Heart left ventricle (tissue), 16 donors: Measurements from ENCODE around the gene LGALS13. TPM values are rescaled to one million over a fixed set of nuclear protein-coding genes. Genes with fewer than 3 reads are reported as not detected.

Experiments used
- ATAC-seq, 4 donors: fragments of 200-7000 bp; cut with Tn5 transposase; one replicate each; pipeline ENCODE4 v1.9.1; 2020 to 2022; ENCODE audit warnings: moderate library complexity in 4 of 4, mild to moderate bottlenecking in 3 of 4, moderate number of reproducible peaks in 1 of 4
- DNase-seq, 5 donors: peaks; one replicate each; pipeline ENCODE4 v3.0.0-alpha.2; 2020
- H3K27ac ChIP-seq, 12 donors: fragments of 200-600 bp; sonication (generic) in 4 of 12; one replicate each; pipeline versions ENCODE4 v1.5.0 to v1.8.0; 2016 to 2022; ENCODE audit warnings: mild to moderate bottlenecking in 2 of 12
- H3K27me3 ChIP-seq, 9 donors: fragments of 200-600 bp; sonication (generic) in 2 of 9; one replicate each; pipeline versions ENCODE4 v1.5.1 to v1.8.0; 2016 to 2022; ENCODE audit warnings: mild to moderate bottlenecking in 3 of 9
- H3K36me3 ChIP-seq, 9 donors: fragments of 200-600 bp; sonication (generic) in 2 of 9; one replicate each; pipeline versions ENCODE4 v1.5.0 to v1.8.0; 2018 to 2022; ENCODE audit warnings: mild to moderate bottlenecking in 2 of 9
- H3K4me1 ChIP-seq, 12 donors: fragments of 200-600 bp; sonication (generic) in 4 of 12; one replicate each; pipeline versions ENCODE4 v1.5.0 to v1.8.0; 2016 to 2022; ENCODE audit warnings: mild to moderate bottlenecking in 3 of 12
- H3K4me3 ChIP-seq, 12 donors: fragments of 200-600 bp; sonication (generic) in 4 of 12; one replicate each; pipeline versions ENCODE4 v1.5.0 to v1.8.0; 2017 to 2022; ENCODE audit warnings: mild to moderate bottlenecking in 9 of 12, moderate library complexity in 4 of 12
- H3K9me3 ChIP-seq, 12 donors: fragments of 200-600 bp; sonication (generic) in 4 of 12; one replicate each; pipeline versions ENCODE4 v1.5.0 to v1.8.0; 2016 to 2022; ENCODE audit warnings: mild to moderate bottlenecking in 1 of 12
- POLR2A ChIP-seq, 2 donors: fragments of 450-650 bp; IDR thresholded peaks; one replicate each; pipeline ENCODE4 v1.6.1; 2017; ENCODE audit warnings: antibody characterized with exemption in 2 of 2, mild to moderate bottlenecking in 2 of 2, moderate library complexity in 2 of 2
- WGBS, 4 donors: extraction: QIAGEN DNeasy Blood & Tissue Kit in 2 of 4; methylation state at CpG; one replicate each; pipeline versions ENCODE4 v1.1.5 to v1.1.7; 2013 to 2018; 5-methylcytosine and 5-hydroxymethylcytosine counted together
- intact Hi-C, 10 donors: fragments of 100-400 bp; cut with DNase I; formaldehyde crosslinking; loops; one replicate each; pipeline versions ENCODE4 v1.11.1 to v1.14.2; 2022
- polyA plus RNA-seq, 2 donors: library from polyadenylated mRNA; stranded (reverse); fragments of 200-250 nt; gene quantifications; one replicate each; pipeline ENCODE4 v1.2.3, GENCODE V29; 2013
- total RNA-seq, 9 donors: library from RNA; depleted of rRNA in 2 of 9; stranded (reverse); fragments of >200 nt in 2 of 9; fragmentation: NEBNext Ultra II Directional in 3 of 9; extraction: Animal tissue kit (Norgen Biotek cat#: 25700) in 3 of 9; gene quantifications; one replicate each; pipeline versions ENCODE4 v1.1.0 to v1.2.4, GENCODE V29; 2016 to 2023
- TF ChIP-seq, protein P1 (sequence below), 12 donors: fragments of 200-600 bp; sonication (generic) in 4 of 12; IDR thresholded peaks; one replicate each; pipeline versions ENCODE4 v1.5.0 to v1.8.0; 2018 to 2022; ENCODE audit warnings: antibody characterized with exemption in 12 of 12, mild to moderate bottlenecking in 5 of 12
- donor health status: ischemic (EF 13 %, LVEDD 7.1; RV severe dilation, severe dysfunction).
- donor health status: healthy with polysubstance abuse.
- donor health status: DM: no; HTN: yes; CAD: no.
- donor health status: DM: no; HTN: no; CAD: no.
- donor health status: ischemic (EF 25% LVEDD 6.9; RV normal size, moderate dysfunction).
- donor health status: ischemic (EF 25% LVEDD 5.7; RV mildly dilated, moderate dysfunction).
- donor health status: healthy.
- donor health status: DM: yes; HTN: yes; CAD: no.
- donor health status: ischemic (EF 35%, LVEDD 5.7; RV mildly dilated, moderate dysfunction).
- donor health status: nonischemic (EF 11% LVEDD 7.7; RV severe dilation, severe dysfunction).
- donor health status: DM: yes; HTN: yes; CAD: no.
- donor health status: PGD.
- donor health status: ischemic (EF 29% LVEDD 5.4; RV normal size, mild dysfunction).
- donor health status: nonischemic (EF 23%, LVEDD 6.1; RV moderate dilation, normal function).

LGALS13 gene
- total and polyA plus RNA-seq, 11 donors: not detected

DNA sequence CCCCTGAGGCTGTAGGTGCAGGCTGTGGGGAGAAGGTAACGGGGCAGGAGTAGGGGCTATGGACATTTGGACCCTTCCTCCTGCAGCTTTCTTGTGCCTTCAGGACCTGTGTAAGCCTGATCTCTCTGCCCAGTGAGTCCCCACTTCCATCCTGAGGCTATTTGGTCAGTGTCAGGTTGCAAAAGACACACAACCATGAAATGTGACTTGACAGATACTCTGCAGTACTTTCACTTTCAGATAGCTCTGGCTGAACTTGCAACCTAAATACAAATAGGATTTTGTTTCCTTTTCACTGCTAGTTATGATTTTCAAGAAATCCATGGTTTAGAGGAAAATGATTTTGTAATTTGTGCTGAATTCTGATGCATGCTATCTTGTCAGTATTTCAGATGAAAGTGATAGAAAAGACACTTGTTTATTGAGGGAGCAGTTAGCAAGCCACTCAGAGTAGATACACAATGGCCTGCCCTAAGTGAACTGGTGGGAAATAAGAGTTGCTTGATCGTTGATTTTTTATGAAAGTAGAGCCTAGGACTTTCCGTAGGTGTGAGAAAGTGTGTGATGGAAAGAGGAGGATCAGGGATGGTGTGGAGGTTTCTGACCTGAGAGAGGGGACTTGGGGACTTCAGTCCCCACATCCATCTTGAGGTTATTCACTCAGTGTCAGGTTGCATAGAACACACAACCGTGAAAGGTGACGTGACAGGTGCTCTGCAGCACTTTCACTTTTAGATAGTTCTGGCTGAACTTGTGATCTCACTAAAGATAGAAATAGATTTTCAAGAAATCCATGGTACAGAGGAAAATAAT lies 44.3 kb upstream of the LGALS13 start:
- no peaks in the 10 kb centered on the region for H3K9me3 ChIP-seq
- peaks cover 0 to 41% (median 0%) of the 10 kb centered on the region in 12 donors for H3K4me1 ChIP-seq
- WGBS, 4 donors: 69 to 74% (median 73%) methylated on average over 5 of the region's 5 CpGs
- peaks cover 0 to 3% (median 0%) of the 10 kb centered on the region in 9 donors for H3K27me3 ChIP-seq
- no peaks in the 10 kb centered on the region for H3K36me3 ChIP-seq
- intact Hi-C loops: loop anchor here in 6 of 10 donors (5.0 to 10.0 kb wide), 4 partner anchors 114 to 407 kb away; partner anchors contain the start of gene FBL (in 3 of the 6)
- TF ChIP-seq, protein P1, sequence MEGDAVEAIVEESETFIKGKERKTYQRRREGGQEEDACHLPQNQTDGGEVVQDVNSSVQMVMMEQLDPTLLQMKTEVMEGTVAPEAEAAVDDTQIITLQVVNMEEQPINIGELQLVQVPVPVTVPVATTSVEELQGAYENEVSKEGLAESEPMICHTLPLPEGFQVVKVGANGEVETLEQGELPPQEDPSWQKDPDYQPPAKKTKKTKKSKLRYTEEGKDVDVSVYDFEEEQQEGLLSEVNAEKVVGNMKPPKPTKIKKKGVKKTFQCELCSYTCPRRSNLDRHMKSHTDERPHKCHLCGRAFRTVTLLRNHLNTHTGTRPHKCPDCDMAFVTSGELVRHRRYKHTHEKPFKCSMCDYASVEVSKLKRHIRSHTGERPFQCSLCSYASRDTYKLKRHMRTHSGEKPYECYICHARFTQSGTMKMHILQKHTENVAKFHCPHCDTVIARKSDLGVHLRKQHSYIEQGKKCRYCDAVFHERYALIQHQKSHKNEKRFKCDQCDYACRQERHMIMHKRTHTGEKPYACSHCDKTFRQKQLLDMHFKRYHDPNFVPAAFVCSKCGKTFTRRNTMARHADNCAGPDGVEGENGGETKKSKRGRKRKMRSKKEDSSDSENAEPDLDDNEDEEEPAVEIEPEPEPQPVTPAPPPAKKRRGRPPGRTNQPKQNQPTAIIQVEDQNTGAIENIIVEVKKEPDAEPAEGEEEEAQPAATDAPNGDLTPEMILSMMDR (IDR thresholded peaks at IDR 0.05): no peak
- ATAC-seq (peak in 2 of 4 donors; percentile 31 to 44), DNase-seq (no peak)
- peak overlapping the region in 1 of 12 donors; percentile 89 for H3K27ac ChIP-seq
- peak overlapping the region in 2 of 12 donors; percentile 16 to 17 for H3K4me3 ChIP-seq

DNA sequence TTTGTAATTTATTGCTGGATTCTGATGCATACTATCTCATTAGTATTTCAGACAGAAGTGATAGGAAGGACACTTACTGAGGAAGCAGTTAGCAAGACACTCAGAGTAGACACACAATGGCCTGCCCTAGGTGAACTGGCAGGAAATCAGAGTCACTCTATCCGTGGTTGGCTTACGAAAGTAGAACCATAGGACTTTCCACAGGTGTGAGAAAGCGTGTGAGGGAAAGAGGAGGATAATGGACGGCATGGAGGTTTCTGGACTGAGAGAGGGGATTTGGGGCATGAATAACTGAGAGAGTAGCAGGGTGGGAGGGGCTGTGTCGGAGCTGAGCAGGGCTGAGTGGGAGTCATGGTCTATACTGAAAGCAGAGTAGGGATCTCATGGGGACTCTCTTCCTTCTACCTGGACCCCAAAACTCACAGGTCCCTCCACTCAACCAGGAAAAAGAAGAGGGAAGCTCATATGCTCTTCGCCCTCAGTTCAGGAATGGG lies 43.7 kb upstream of the LGALS13 start:
- intact Hi-C loops: loop anchor here in 6 of 10 donors (5.0 to 10.0 kb wide), 4 partner anchors 114 to 406 kb away; partner anchors contain the start of gene FBL (in 3 of the 6)
- no peaks in the 10 kb centered on the region for H3K36me3 ChIP-seq
- no peak overlapping the region for H3K4me3 ChIP-seq
- 66 to 75% (median 71%) methylated on average over 6 of the region's 6 CpGs for WGBS, 4 donors
- H3K4me1 ChIP-seq: peaks cover 0 to 40% (median 0%) of the 10 kb centered on the region in 12 donors
- TF ChIP-seq, protein P1 (IDR thresholded peaks at IDR 0.05): no peak
- no peak for TF ChIP-seq POLR2A (IDR thresholded peaks at IDR 0.05)
- ATAC-seq (no peak), DNase-seq (no peak)
- peaks cover 0 to 3% (median 0%) of the 10 kb centered on the region in 9 donors for H3K27me3 ChIP-seq
- H3K9me3 ChIP-seq: no peaks in the 10 kb centered on the region
- peak overlapping the region in 1 of 12 donors; percentile 89 for H3K27ac ChIP-seq

DNA sequence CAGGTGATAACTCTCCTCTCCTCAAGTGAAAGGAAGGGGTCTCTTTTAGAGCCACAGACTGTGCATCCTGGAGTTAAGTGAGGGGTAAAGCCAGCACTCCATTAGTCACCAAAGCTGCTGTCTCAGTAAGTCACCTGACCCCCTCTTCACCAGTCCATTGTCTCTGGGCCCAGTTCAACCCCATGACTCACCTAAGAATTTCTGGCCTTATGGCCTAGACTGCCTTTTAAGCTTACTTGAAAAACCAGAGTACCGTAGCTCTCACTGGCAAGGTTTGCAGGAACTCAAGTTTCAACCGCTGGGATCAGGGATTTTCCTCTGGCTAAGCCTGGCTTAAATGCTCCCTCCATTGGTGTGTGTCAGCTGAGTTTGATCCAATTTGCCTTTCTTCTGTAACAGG lies 38.9 kb upstream of the LGALS13 start:
- 62 to 86% (median 77%) methylated on average over 2 of the region's 2 CpGs for WGBS, 4 donors
- ATAC-seq (no peak), DNase-seq (no peak)
- Histone ChIP-seq H3K36me3 (no peaks in the 10 kb centered on the region), H3K27me3 (peaks cover 0 to 19% (median 0%) of the 10 kb centered on the region in 9 donors), H3K4me1 (peaks cover 0 to 11% (median 0%) of the 10 kb centered on the region in 12 donors), H3K4me3 (no peak overlapping the region), H3K9me3 (no peaks in the 10 kb centered on the region), H3K27ac (no peak overlapping the region)
- TF ChIP-seq POLR2A (IDR thresholded peaks at IDR 0.05): no peak
- TF ChIP-seq, protein P1 (IDR thresholded peaks at IDR 0.05): no peak
- intact Hi-C loops: no loop called here

DNA sequence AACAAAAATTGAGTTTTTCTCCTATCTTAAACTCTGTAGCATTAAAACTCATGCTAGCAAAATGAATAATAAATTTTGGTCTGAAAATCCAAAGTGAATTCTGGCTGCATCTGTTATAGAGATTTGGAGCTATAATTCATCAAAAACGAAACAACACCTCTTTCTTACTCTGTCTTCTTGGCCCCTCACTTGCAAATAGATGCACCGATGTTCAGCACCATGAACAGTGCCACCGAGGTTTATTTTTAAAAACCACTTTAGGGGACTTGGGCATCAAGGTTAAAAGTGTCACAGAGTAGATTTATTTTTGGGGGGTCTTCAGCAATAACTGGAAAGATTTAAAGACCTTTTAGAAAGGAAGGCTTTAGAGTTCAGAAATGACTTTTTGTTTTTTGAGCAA lies 36.3 kb upstream of the LGALS13 start:
- TF ChIP-seq, protein P1 (IDR thresholded peaks at IDR 0.05): no peak
- TF ChIP-seq POLR2A (IDR thresholded peaks at IDR 0.05): no peak
- DNase-seq: no peak
- Histone ChIP-seq H3K9me3 (no peaks in the 10 kb centered on the region), H3K36me3 (no peaks in the 10 kb centered on the region), H3K4me3 (no peak overlapping the region), H3K4me1 (no peaks in the 10 kb centered on the region), H3K27me3 (peaks cover 0 to 31% (median 3%) of the 10 kb centered on the region in 9 donors), H3K27ac (no peak overlapping the region)
- WGBS, 4 donors: 36 to 45% (median 41%) methylated on average over 3 of the region's 3 CpGs
- intact Hi-C loops: no loop called here
- ATAC-seq: no peak
